AG04450 (cell line): ENCODE measurements around the gene SMARCA2. TPM values are rescaled to one million over a fixed set of nuclear protein-coding genes. Genes with fewer than 3 reads are reported as not detected.
A peak's percentile ranks its signal among the peaks of the same experiment; 100 is the strongest.

Experiments
- CTCF ChIA-PET: fragments of 300-600, 350-600 bp; formaldehyde crosslinking; extraction: SDS; loops from one replicate; lab custom pipeline; 2022; ENCODE audit warnings: antibody characterized with exemption, inconsistent platforms; lab: Charles Lee
- POLR2A ChIA-PET: fragments of 350-600 bp; formaldehyde crosslinking; extraction: SDS; loops from one replicate; lab custom pipeline; 2021; ENCODE audit warnings: antibody characterized with exemption, inconsistent platforms; lab: Yijun Ruan, JAX
- DNase-seq: peaks from one replicate; pipeline ENCODE4 v3.0.0-alpha.2; 2011; ENCODE audit warnings: low read depth, low spot score
- H3K27ac ChIP-seq: one replicate; pipeline ENCODE4 v1.5.1; 2012; ENCODE audit warnings: low read depth, low read length, control low read depth
- H3K27me3 ChIP-seq: one replicate; pipeline ENCODE4 v1.6.0; 2012; ENCODE audit warnings: low read length; ENCODE audit not compliant: control insufficient read depth, insufficient read depth
- H3K4me3 ChIP-seq: 2 replicates; pipeline ENCODE4 v1.5.1; 2011; ENCODE audit warnings: mild to moderate bottlenecking, low read depth, low read length, control low read depth
- H3K9me3 ChIP-seq: 2 replicates; pipeline ENCODE4 v1.5.1; 2012; ENCODE audit warnings: low read length; ENCODE audit not compliant: control insufficient read depth, insufficient read depth
- polyA plus RNA-seq: library from polyadenylated mRNA; depleted of rRNA; stranded (reverse); fragments of >200 nt; gene quantifications from 2 replicates; pipeline ENCODE4 v1.2.3, GENCODE V29; 2011
- TF ChIP-seq, protein P1 (sequence below): IDR thresholded peaks from 2 replicates; pipeline ENCODE4 v1.5.1; 2011; ENCODE audit warnings: low read depth, low read length, control low read depth, inconsistent platforms

Gene SMARCA2
- polyA plus RNA-seq, 1 experiment: 51.2 TPM

DNA sequence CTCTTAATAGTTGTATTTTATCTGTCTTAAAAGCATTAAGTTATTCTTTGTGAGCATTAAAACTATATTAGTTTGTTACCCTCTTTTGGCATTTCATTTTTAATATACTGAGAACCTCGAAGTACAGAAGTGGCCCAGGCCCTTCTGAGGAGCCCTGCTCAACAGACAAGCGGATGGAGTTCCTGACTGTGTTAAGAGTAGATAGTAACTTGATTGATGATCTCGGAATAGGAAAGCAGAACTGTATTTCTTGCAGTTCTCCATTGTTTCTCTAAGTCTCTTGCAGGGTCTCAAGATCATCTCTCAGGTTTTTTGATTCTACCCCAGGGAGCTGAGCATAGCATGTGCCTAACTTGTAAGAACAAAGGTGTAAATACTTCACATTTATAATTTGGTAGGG, 139.6 kb downstream of the SMARCA2 start:
- H3K27me3 ChIP-seq: no peaks in the 10 kb centered on the region
- TF ChIP-seq, protein P1, sequence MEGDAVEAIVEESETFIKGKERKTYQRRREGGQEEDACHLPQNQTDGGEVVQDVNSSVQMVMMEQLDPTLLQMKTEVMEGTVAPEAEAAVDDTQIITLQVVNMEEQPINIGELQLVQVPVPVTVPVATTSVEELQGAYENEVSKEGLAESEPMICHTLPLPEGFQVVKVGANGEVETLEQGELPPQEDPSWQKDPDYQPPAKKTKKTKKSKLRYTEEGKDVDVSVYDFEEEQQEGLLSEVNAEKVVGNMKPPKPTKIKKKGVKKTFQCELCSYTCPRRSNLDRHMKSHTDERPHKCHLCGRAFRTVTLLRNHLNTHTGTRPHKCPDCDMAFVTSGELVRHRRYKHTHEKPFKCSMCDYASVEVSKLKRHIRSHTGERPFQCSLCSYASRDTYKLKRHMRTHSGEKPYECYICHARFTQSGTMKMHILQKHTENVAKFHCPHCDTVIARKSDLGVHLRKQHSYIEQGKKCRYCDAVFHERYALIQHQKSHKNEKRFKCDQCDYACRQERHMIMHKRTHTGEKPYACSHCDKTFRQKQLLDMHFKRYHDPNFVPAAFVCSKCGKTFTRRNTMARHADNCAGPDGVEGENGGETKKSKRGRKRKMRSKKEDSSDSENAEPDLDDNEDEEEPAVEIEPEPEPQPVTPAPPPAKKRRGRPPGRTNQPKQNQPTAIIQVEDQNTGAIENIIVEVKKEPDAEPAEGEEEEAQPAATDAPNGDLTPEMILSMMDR: no peak
- H3K4me3 ChIP-seq: no peak overlapping the region
- ChIA-PET POLR2A (no interaction called here), CTCF (no interaction called here)
- no peak for DNase-seq
- H3K9me3 ChIP-seq: no peaks in the 10 kb centered on the region
- no peak overlapping the region for H3K27ac ChIP-seq

DNA sequence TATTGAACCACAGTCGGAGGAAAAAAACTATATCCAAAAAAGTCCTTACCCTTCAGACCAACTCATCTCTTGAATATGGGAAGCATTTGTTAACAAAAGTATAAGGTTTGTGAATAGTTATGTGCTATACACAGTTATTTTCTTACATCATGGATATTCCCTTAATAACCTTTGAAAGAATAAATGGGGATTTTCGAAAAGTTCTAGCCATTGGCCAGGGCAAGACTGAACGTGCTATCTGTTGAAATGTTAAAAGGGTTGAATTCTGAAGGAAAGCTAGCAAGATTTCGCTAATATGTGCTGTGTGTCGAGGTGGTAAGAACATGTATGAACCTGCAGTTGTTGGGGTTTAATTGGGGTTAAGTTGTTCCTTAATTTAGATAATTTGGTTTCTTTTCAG, 140.8 kb downstream of the SMARCA2 start:
- Histone ChIP-seq H3K9me3 (no peaks in the 10 kb centered on the region), H3K27ac (no peak overlapping the region), H3K4me3 (no peak overlapping the region), H3K27me3 (no peaks in the 10 kb centered on the region)
- POLR2A ChIA-PET: no interaction called here
- no peak for DNase-seq
- TF ChIP-seq, protein P1: no peak
- CTCF ChIA-PET: interaction anchor here (0.6 to 1.8 kb wide), 2 partner anchors 32 to 655 kb away, joined by 3 to 4 read pairs; no protein-coding TSS in a partner anchor

DNA sequence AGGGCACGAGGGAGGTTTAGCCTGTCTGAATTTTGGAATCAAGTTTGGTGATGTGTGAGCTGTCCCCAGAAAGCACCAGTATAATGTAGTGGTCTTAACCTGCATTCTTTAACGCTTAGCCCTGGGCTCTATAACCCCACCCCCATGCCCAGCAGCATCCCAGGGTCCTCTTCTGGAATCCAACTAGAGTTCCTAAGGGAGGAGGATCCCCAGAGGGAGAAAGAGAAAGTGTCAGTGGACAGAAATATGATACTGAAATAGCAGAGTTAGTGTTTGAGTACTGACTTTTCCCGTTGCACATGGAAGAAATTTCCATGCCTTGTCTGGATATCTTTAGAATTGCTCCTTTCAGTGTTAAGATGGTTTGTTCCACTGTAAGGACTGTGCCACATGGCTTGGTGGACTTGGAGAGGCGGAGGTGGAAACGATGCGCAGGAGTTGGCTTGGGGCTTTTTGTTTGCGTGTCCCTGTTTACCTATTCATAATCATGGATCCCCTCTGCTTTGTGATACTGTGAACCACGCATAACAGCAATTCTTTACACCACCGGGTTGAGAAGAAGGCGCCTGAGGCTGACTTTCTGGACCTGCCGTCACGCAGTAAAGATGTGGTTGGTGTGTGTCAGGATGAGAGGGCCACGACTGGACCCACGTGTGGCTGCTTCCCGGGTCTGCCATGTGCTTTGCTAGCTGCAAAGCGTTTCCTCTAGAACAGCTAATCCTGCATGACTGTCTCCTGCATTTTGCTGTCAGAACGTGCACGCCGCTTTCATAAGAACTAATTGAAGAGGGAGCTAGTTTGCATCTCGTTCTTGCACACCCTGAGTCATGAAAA, 142.3 kb downstream of the SMARCA2 start:
- CTCF ChIA-PET: interaction anchor here (0.6 to 4.7 kb wide), 7 partner anchors 25 to 922 kb away, joined by 3 to 22 read pairs (median 4); no protein-coding TSS in a partner anchor
- DNase-seq: no peak
- TF ChIP-seq, protein P1: no peak
- POLR2A ChIA-PET: interaction anchor here (0.7 kb wide), 2 partner anchors 81 to 335 kb away, joined by 5 to 10 read pairs; no protein-coding TSS in a partner anchor
- Histone ChIP-seq H3K4me3 (peak overlapping the region; percentile 64), H3K27me3 (no peaks in the 10 kb centered on the region), H3K9me3 (no peaks in the 10 kb centered on the region), H3K27ac (peak overlapping the region; percentile 76)

DNA sequence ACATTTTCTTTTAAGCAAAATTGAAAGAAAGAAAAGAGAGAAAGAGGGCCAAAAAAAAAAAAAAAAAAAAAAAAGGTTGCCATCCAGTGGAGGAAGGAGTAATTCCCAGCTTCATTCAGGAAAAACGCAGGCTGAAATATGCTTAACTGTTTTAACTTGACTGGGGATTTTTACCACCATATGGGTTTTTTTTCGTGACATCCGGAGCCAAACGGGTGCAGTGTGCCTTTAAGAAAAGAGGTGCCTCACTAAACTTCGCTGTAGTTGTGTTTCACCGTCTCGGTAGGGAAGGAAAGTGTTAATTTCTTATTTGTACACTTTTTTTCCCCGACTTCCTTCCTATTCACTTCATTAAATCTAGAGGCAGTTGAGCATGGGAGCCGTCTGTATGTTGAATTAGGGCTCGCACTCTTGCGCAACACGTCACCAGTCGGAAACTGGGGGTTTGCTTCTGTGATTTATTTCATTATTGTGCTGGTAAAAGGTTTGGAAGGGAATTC, 143.0 kb downstream of the SMARCA2 start:
- H3K4me3 ChIP-seq: peak overlapping the region; percentile 64
- no peak for DNase-seq
- ChIA-PET CTCF (interaction anchor here (0.6 to 4.7 kb wide), 5 partner anchors 25 to 923 kb away, joined by 3 to 22 read pairs (median 3); no protein-coding TSS in a partner anchor), POLR2A (interaction anchor here (0.7 kb wide), 2 partner anchors 81 to 335 kb away, joined by 5 to 10 read pairs; no protein-coding TSS in a partner anchor)
- no peaks in the 10 kb centered on the region for H3K27me3 ChIP-seq
- TF ChIP-seq, protein P1: 0 out of 2 replicates have a peak, but pooled peaks have one; percentile 22
- peak overlapping the region; percentile 76 for H3K27ac ChIP-seq
- H3K9me3 ChIP-seq: no peaks in the 10 kb centered on the region
